ENCODE measurements around the gene SEC11A.

DNA sequence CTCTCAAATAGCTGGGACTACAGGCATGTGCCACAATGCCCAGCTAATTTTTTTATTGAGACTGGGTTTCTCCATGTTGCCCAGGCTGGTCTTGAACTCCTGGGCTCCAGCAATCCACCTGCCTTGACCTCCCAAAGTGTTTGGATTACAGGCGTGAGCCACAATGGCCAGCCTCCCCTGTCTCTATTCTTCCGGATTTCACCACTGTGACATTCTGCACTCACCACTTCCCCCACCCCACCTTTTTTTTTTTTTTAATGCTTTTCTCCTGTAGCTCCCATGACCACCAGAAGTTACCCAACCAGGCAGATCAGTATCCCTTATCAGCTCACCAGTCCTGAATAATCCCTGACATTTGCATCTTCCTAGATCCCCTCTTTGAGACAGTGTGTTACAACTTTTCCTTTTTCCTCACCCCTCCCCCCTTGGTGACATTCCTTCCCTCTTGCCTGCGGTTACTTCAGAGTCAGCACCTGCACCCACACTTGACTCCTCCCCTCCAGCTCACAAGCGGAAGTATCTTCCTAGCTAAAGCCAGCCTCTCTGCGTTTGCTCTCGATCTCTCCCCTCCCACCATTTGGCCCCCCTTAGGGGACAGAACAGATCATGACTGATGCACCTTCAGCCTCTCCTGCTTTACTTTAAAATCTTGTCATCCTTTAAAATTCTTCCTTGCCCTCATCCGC lies 19.0 kb upstream of the SEC11A start:
- TF ChIP-seq CTCF (IDR thresholded peaks at IDR 0.05; ENCODE audit: insufficient read depth, low read length, poor library complexity, severe bottlenecking) (no peak), EZH2phosphoT487 (conservative IDR thresholded peaks at IDR 0.05; ENCODE audit: low read length) (no peak)

Data from SU-DHL-6 (cell line).